ENCODE data around the gene KNDC1.

The KNDC1 gene

GRCh38 chr10:133238466-133238804 is 78.4 kb downstream of the KNDC1 start:
- no peak for DNase-seq (ENCODE audit: low read depth in 4 of 4, low spot score in 1 of 4)

GRCh38 chr10:133239990-133240389 is 80.0 kb downstream of the KNDC1 start:
- no peak for DNase-seq (ENCODE audit: low read depth in 4 of 4, low spot score in 1 of 4)

GRCh38 chr10:133241501-133242205 is 81.6 kb downstream of the KNDC1 start:
- no peak for DNase-seq (ENCODE audit: low read depth in 4 of 4, low spot score in 1 of 4)

- DNase-seq (ENCODE audit: low read depth in 4 of 4, low spot score in 1 of 4), result no peak
Observed at GRCh38 chr10:133242611-133243356, 82.8 kb downstream of the KNDC1 start.

- no peak for DNase-seq (ENCODE audit: low read depth in 4 of 4, low spot score in 1 of 4)
Observed at GRCh38 chr10:133243593-133243992, 83.6 kb downstream of the KNDC1 start.

GRCh38 chr10:133245439-133246235 is 85.6 kb downstream of the KNDC1 start:
- DNase-seq (ENCODE audit: low read depth in 4 of 4, low spot score in 1 of 4), result no peak

- DNase-seq (ENCODE audit: low read depth in 4 of 4, low spot score in 1 of 4), result no peak
Observed at GRCh38 chr10:133246236-133246626, 86.2 kb downstream of the KNDC1 start.

GRCh38 chr10:133247681-133248333 is 87.8 kb downstream of the KNDC1 start:
- no peak for DNase-seq (ENCODE audit: low read depth in 4 of 4, low spot score in 1 of 4)

- no peak for DNase-seq (ENCODE audit: low read depth in 4 of 4, low spot score in 1 of 4)
Observed at GRCh38 chr10:133248334-133248715, 88.3 kb downstream of the KNDC1 start.

GRCh38 chr10:133249094-133249780 is 89.2 kb downstream of the KNDC1 start:
- no peak for DNase-seq (ENCODE audit: low read depth in 4 of 4, low spot score in 1 of 4)

GRCh38 chr10:133249975-133250754 is 90.1 kb downstream of the KNDC1 start:
- no peak for DNase-seq (ENCODE audit: low read depth in 4 of 4, low spot score in 1 of 4)

GRCh38 chr10:133251388-133252222 is 91.6 kb downstream of the KNDC1 start:
- DNase-seq (ENCODE audit: low read depth in 4 of 4, low spot score in 1 of 4), result no peak

GRCh38 chr10:133252223-133252552 is 92.2 kb downstream of the KNDC1 start:
- no peak for DNase-seq (ENCODE audit: low read depth in 4 of 4, low spot score in 1 of 4)

GRCh38 chr10:133253361-133253955 is 93.4 kb downstream of the KNDC1 start:
- DNase-seq (ENCODE audit: low read depth in 4 of 4, low spot score in 1 of 4), result no peak

- no peak for DNase-seq (ENCODE audit: low read depth in 4 of 4, low spot score in 1 of 4)
Observed at GRCh38 chr10:133254421-133255120, 94.6 kb downstream of the KNDC1 start.

GRCh38 chr10:133255323-133255722 is 95.3 kb downstream of the KNDC1 start:
- no peak for DNase-seq (ENCODE audit: low read depth in 4 of 4, low spot score in 1 of 4)

- DNase-seq (ENCODE audit: low read depth in 4 of 4, low spot score in 1 of 4), result no peak
Observed at GRCh38 chr10:133257489-133258065, 97.6 kb downstream of the KNDC1 start.

All from stimulated activated CD4-positive, alpha-beta T cell treated with anti-CD3 and anti-CD28 coated beads, Interleukin-1b, Interleukin-23, amount 100 ng/mL, for 24 hours (primary cell).